ENCODE results near the gene IFNGR1. TPM values are rescaled to one million over a fixed set of nuclear protein-coding genes. Genes with fewer than 3 reads are reported as not detected.
"Not testable (repeated sequence)": the region's sequence is repeated elsewhere in the genome, so short reads cannot be mapped to it uniquely, and the experiment has no call there.

The IFNGR1 gene
- total RNA-seq, 1 experiment from 2014 or later: 58.4 TPM

- Mint-ChIP-seq H3K27me3 (ENCODE audit: insufficient read depth, unreplicated experiment) (no peaks in the 10 kb centered on the region), H3K27ac (ENCODE audit: low read depth, unreplicated experiment) (peak overlapping the region; percentile 49), H3K36me3 (ENCODE audit: insufficient read depth, unreplicated experiment) (peaks cover 80% of the 10 kb centered on the region), H3K4me3 (ENCODE audit: unreplicated experiment) (peak overlapping the region; percentile 19), H3K9me3 (ENCODE audit: unreplicated experiment) (peaks cover 14% of the 10 kb centered on the region), H3K4me1 (ENCODE audit: insufficient read depth, unreplicated experiment) (peaks cover 51% of the 10 kb centered on the region)
- TF ChIP-seq CTCF (IDR thresholded peaks at IDR 0.05; ENCODE audit: unreplicated experiment): no peak
- intact Hi-C loops (cut with micrococcal nuclease): no loop called here
- POLR2A ChIA-PET: interaction anchor here (1.5 to 18.8 kb wide), 3 partner anchors 9 to 49 kb away, joined by 5 to 651 read pairs (median 6); no protein-coding TSS in a partner anchor
- CTCF ChIA-PET: no interaction called here
- no TSS peak for BruUV-seq (replicated peaks)
- DNase-seq (ENCODE audit: unreplicated experiment): peak; percentile 83
Observed at GRCh38 chr6:137210903-137211302, 8.3 kb downstream of the IFNGR1 start.

GRCh38 chr6:137208279-137208678 lies 10.9 kb downstream of the IFNGR1 start:
- peaks cover 14% of the 10 kb centered on the region for H3K9me3 Mint-ChIP-seq (ENCODE audit: unreplicated experiment)
- no peak overlapping the region for H3K27ac Mint-ChIP-seq (ENCODE audit: low read depth, unreplicated experiment)
- intact Hi-C loops (cut with micrococcal nuclease): no loop called here
- POLR2A ChIA-PET: interaction anchor here (0.6 to 1.5 kb wide), 7 partner anchors 9 to 114 kb away, joined by 3 to 4 read pairs (median 3); no protein-coding TSS in a partner anchor
- no peak for DNase-seq (ENCODE audit: unreplicated experiment)
- BruUV-seq (replicated peaks): no TSS peak
- no peak for TF ChIP-seq CTCF (IDR thresholded peaks at IDR 0.05; ENCODE audit: unreplicated experiment)
- CTCF ChIA-PET: no interaction called here
- H3K36me3 Mint-ChIP-seq (ENCODE audit: insufficient read depth, unreplicated experiment): peaks cover 81% of the 10 kb centered on the region
- no peak overlapping the region for H3K4me3 Mint-ChIP-seq (ENCODE audit: unreplicated experiment)
- no peaks in the 10 kb centered on the region for H3K27me3 Mint-ChIP-seq (ENCODE audit: insufficient read depth, unreplicated experiment)
- peaks cover 44% of the 10 kb centered on the region for H3K4me1 Mint-ChIP-seq (ENCODE audit: insufficient read depth, unreplicated experiment)

- Mint-ChIP-seq H3K4me1 (ENCODE audit: insufficient read depth, unreplicated experiment) (peaks cover 42% of the 10 kb centered on the region), H3K9me3 (ENCODE audit: unreplicated experiment) (peaks cover 14% of the 10 kb centered on the region), H3K36me3 (ENCODE audit: insufficient read depth, unreplicated experiment) (peaks cover 85% of the 10 kb centered on the region), H3K27ac (ENCODE audit: low read depth, unreplicated experiment) (peak overlapping the region; percentile 80)
- intact Hi-C loops (cut with micrococcal nuclease); H3K4me3 Mint-ChIP-seq (ENCODE audit: unreplicated experiment); BruUV-seq (replicated peaks); CTCF ChIA-PET; DNase-seq (ENCODE audit: unreplicated experiment); H3K27me3 Mint-ChIP-seq (ENCODE audit: insufficient read depth, unreplicated experiment): not testable (repeated sequence)
- POLR2A ChIA-PET: interaction anchor here (1.5 kb wide), 1 partner anchor 113 kb away, joined by 3 read pairs; no protein-coding TSS in a partner anchor
Observed at GRCh38 chr6:137207457-137207856, 11.7 kb downstream of the IFNGR1 start.

- POLR2A ChIA-PET: interaction anchor here (1.7 kb wide), 1 partner anchor 10 kb away, joined by 16 read pairs; no protein-coding TSS in a partner anchor
- no peak for DNase-seq (ENCODE audit: unreplicated experiment)
- no peaks in the 10 kb centered on the region for H3K27me3 Mint-ChIP-seq (ENCODE audit: insufficient read depth, unreplicated experiment)
- CTCF ChIA-PET: no interaction called here
- H3K4me1 Mint-ChIP-seq (ENCODE audit: insufficient read depth, unreplicated experiment): peaks cover 40% of the 10 kb centered on the region
- no peak overlapping the region for H3K4me3 Mint-ChIP-seq (ENCODE audit: unreplicated experiment)
- no TSS peak for BruUV-seq (replicated peaks)
- H3K36me3 Mint-ChIP-seq (ENCODE audit: insufficient read depth, unreplicated experiment): peaks cover 90% of the 10 kb centered on the region
- intact Hi-C loops (cut with micrococcal nuclease): no loop called here
- H3K27ac Mint-ChIP-seq (ENCODE audit: low read depth, unreplicated experiment): no peak overlapping the region
- peaks cover 14% of the 10 kb centered on the region for H3K9me3 Mint-ChIP-seq (ENCODE audit: unreplicated experiment)
- TF ChIP-seq CTCF (IDR thresholded peaks at IDR 0.05; ENCODE audit: unreplicated experiment): no peak
Observed at GRCh38 chr6:137206577-137206976, 12.6 kb downstream of the IFNGR1 start.
